Measurements from ENCODE around the gene CCDC57. TPM values are rescaled to one million over a fixed set of nuclear protein-coding genes. Genes with fewer than 3 reads are reported as not detected.

The CCDC57 gene
- total and polyA plus RNA-seq, 9 of the 15 experiments (the other 6 are each of a cell fraction or from before 2014, with no cell fraction given), result 0.83 to 36.2 (median 13.6) TPM

DNA sequence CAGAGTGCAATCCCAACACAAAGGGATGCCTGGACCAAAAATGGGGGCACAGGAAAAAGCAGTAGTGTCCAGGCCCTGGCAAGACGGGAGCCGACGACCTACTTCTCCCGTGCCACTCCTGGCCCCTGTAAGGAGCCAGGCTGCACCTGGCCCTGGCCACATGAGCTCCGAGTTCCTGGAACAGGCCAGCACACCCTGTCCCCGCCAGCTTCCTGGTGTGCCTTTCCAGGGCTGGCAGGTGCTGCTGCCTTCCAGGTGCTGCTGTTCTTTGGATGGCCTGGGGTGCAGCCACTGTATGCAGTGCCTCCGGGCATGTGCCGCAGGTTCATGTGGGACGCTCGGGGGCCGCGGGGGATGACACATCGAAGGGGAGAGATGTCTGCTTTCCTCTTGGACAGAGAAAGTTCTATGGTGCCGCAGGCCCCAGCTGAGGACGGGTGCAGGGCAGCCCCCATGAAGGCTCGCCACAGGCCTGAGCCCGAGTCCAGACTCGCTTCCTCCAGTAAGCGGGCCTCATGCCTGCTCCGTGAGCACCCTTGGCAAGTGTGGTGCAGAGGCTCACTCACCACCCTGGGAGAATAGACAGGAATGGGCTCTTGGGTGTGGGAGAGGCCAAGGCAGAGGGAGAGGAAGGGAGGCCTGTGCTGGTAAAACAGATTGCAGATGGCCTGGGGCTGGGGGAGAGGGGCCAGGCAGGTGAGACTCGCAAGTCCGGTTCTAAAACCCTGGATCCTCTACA, 59.9 kb downstream of the CCDC57 start:
- no peak overlapping the region for H3K27ac ChIP-seq (ENCODE audit: extremely low read depth, low read depth, low read length)
- POLR2A ChIA-PET, result interaction anchor here (0.6 kb wide), 1 partner anchor 251 kb away, joined by 3 read pairs; the partner anchor contains the start of gene NPB
- H3K36me3 ChIP-seq (ENCODE audit: control insufficient read depth, insufficient read depth, low read length), result no peaks in the 10 kb centered on the region; the same call in 2 of the 3 replicates
- H3K27me3 ChIP-seq (ENCODE audit: control insufficient read depth in 2 of 2, insufficient read depth in 2 of 2, low read length in 2 of 2), result no peaks in the 10 kb centered on the region
- in situ Hi-C loops (cut with MboI), result no loop called here
- no peaks in the 10 kb centered on the region for H4K20me1 ChIP-seq (replicated peaks; ENCODE audit: control insufficient read depth, insufficient read depth, low read length)
- ATAC-seq, result no peak
- no peak overlapping the region for H2AFZ ChIP-seq (ENCODE audit: low read depth, low read length)
- CTCF ChIA-PET (ENCODE audit: low intra/inter-chr PET ratio), result interaction anchor here (0.5 to 2.2 kb wide), 6 partner anchors 60 to 972 kb away, joined by 3 to 27 read pairs (median 4); partner anchors contain the start of genes NOTUM and RAC3
- no peak overlapping the region for H3K4me2 ChIP-seq (ENCODE audit: insufficient read depth, low read length)
- 89% methylated on average over 15 of the region's 22 CpGs for WGBS (ENCODE audit: insufficient coverage, low coverage, missing lambda C conversion rate)
- no peak overlapping the region for H3K4me3 ChIP-seq
- H3K9me3 ChIP-seq (replicated peaks; ENCODE audit: control insufficient read depth, insufficient read depth, low read depth, low read length), result 0 out of 2 replicates have a peak, but pooled peaks cover 3% of the 10 kb centered on the region
- H3K9ac ChIP-seq (ENCODE audit: insufficient read depth in 1 of 2, low read depth in 2 of 2, low read length in 2 of 2), result 0 out of 4 replicates have a peak overlapping the region, but pooled peaks of 1 of the 2 experiments have one; percentile 17
- intact Hi-C loops (cut with micrococcal nuclease), result loop anchor here (1.0 to 10.0 kb wide), 2 partner anchors 122 to 198 kb away; no protein-coding TSS in a partner anchor
- DNase-seq (ENCODE audit: extremely low read depth in 1 of 4, low spot score in 3 of 4), result no peak
- no TSS peak for BruUV-seq (replicated peaks)
- H3K79me2 ChIP-seq (ENCODE audit: control insufficient read depth, insufficient read depth, low read length), result no peaks in the 10 kb centered on the region
- peaks cover 0 to 40% of the 10 kb centered on the region in 2 experiments; a peak in 3 of 5 replicates for H3K4me1 ChIP-seq (replicated peaks in 1 of 2; ENCODE audit: control insufficient read depth in 2 of 2, insufficient read depth in 2 of 2, low read length in 2 of 2)
- TF ChIP-seq POU5F1 (IDR thresholded peaks at IDR 0.05; ENCODE audit: borderline replicate concordance, low read depth, low read length, partially characterized antibody) (no peak), ERF (CRISPR knock-in tag; IDR thresholded peaks at IDR 0.05) (no peak), TEAD4 (IDR thresholded peaks at IDR 0.05; ENCODE audit: low read length) (no peak), TEAD4 (CRISPR knock-in tag; IDR thresholded peaks at IDR 0.05; ENCODE audit: borderline replicate concordance) (no peak), BDP1 (IDR thresholded peaks at IDR 0.05; ENCODE audit: insufficient read depth, insufficient read length) (no peak), ZNF561 (CRISPR knock-in tag; conservative IDR thresholded peaks at IDR 0.05) (no peak), CEBPG (CRISPR knock-in tag; IDR thresholded peaks at IDR 0.05) (no peak), CEBPG (tag; conservative IDR thresholded peaks at IDR 0.05 in 1 of 2, IDR thresholded peaks at IDR 0.05 in 1 of 2) (no peak), ZNF586 (CRISPR knock-in tag; conservative IDR thresholded peaks at IDR 0.05) (no peak), ZNF197 (CRISPR knock-in tag; IDR thresholded peaks at IDR 0.05; ENCODE audit: low read depth) (no peak), SRSF3 (IDR thresholded peaks at IDR 0.05; ENCODE audit: insufficient read depth, low read length) (no peak)
- H3K9me1 ChIP-seq (ENCODE audit: control insufficient read depth, insufficient read depth, low read length), result no peaks in the 10 kb centered on the region
- no peak for FAIRE-seq
